Lower lobe of right lung (tissue), 2 donors: ENCODE results near the gene LMO2. TPM values are rescaled to one million over a fixed set of nuclear protein-coding genes. Genes with fewer than 3 reads are reported as not detected.
"Not testable (repeated sequence)": the region's sequence is repeated elsewhere in the genome, so short reads cannot be mapped to it uniquely, and the experiment has no call there.

Source experiments
- ATAC-seq, 2 donors: fragments of 200-7000 bp; cut with Tn5 transposase; one replicate each; pipeline ENCODE4 v1.9.1; 2020 to 2022; ENCODE audit warnings: mild to moderate bottlenecking in 2 of 2, moderate library complexity in 2 of 2
- DNase-seq: peaks from one replicate; pipeline ENCODE4 v3.0.0-alpha.2; 2020
- H3K27ac ChIP-seq: fragments of 200-600 bp; one replicate; pipeline ENCODE4 v1.8.0; 2022
- H3K27me3 ChIP-seq: fragments of 200-600 bp; one replicate; pipeline ENCODE4 v1.8.0; 2022; ENCODE audit warnings: low read depth
- H3K36me3 ChIP-seq: fragments of 200-600 bp; one replicate; pipeline ENCODE4 v1.8.0; 2022; ENCODE audit warnings: mild to moderate bottlenecking
- H3K4me1 ChIP-seq: fragments of 200-600 bp; one replicate; pipeline ENCODE4 v1.8.0; 2022
- H3K4me3 ChIP-seq: fragments of 200-600 bp; one replicate; pipeline ENCODE4 v1.8.0; 2022; ENCODE audit warnings: mild to moderate bottlenecking
- H3K9me3 ChIP-seq: fragments of 200-600 bp; one replicate; pipeline ENCODE4 v1.8.0; 2022
- CTCF ChIP-seq: fragments of 200-600 bp; IDR thresholded peaks from one replicate; pipeline ENCODE4 v1.8.0; 2022; ENCODE audit warnings: antibody characterized with exemption, mild to moderate bottlenecking
- intact Hi-C: fragments of 100-400 bp; cut with DNase I; formaldehyde crosslinking; loops from one replicate; pipeline ENCODE4 v1.11.0; 2022
- total RNA-seq: library from RNA; stranded (reverse); fragmentation: NEBNext Ultra II Directional; extraction: Animal tissue kit (Norgen Biotek cat#: 25700); gene quantifications from one replicate; pipeline ENCODE4 v1.2.1, GENCODE V29; 2021
- donor health status: DM: no; HTN: yes; CAD: no; lungs with severe emphysema.

LMO2 gene
- total RNA-seq, 1 donor from 2014 or later, result 56.4 TPM

- Histone ChIP-seq H3K36me3 (no peaks in the 10 kb centered on the region), H3K4me3 (no peak overlapping the region), H3K9me3 (no peaks in the 10 kb centered on the region), H3K27ac (no peak overlapping the region), H3K27me3 (no peaks in the 10 kb centered on the region), H3K4me1 (no peaks in the 10 kb centered on the region)
- TF ChIP-seq CTCF, result no peak
- intact Hi-C loops, result no loop called here
- DNase-seq, result no peak
- ATAC-seq, result no peak
These were observed 47.6 kb downstream of the LMO2 start for GRCh38 chr11:33844236-33844635.

GRCh38 chr11:33843018-33843417 is 48.9 kb downstream of the LMO2 start:
- no peak for ATAC-seq
- no peaks in the 10 kb centered on the region for H3K27me3 ChIP-seq
- no peaks in the 10 kb centered on the region for H3K9me3 ChIP-seq
- H3K27ac ChIP-seq, result no peak overlapping the region
- no peak overlapping the region for H3K4me3 ChIP-seq
- no peak for TF ChIP-seq CTCF
- intact Hi-C loops, result no loop called here
- no peaks in the 10 kb centered on the region for H3K36me3 ChIP-seq
- DNase-seq, result no peak
- no peaks in the 10 kb centered on the region for H3K4me1 ChIP-seq

- DNase-seq (no peak), ATAC-seq (no peak)
- Histone ChIP-seq H3K36me3 (no peaks in the 10 kb centered on the region), H3K4me3 (no peak overlapping the region), H3K4me1 (no peaks in the 10 kb centered on the region), H3K27me3 (no peaks in the 10 kb centered on the region), H3K27ac (no peak overlapping the region), H3K9me3 (no peaks in the 10 kb centered on the region)
- TF ChIP-seq CTCF, result no peak
- intact Hi-C loops, result no loop called here
These were observed 49.5 kb downstream of the LMO2 start for GRCh38 chr11:33842236-33842915.

- ATAC-seq, H3K4me3 ChIP-seq, H3K4me1 ChIP-seq, H3K27me3 ChIP-seq, DNase-seq, H3K27ac ChIP-seq, H3K36me3 ChIP-seq, H3K9me3 ChIP-seq, intact Hi-C loops: not testable (repeated sequence)
These were observed 53.6 kb downstream of the LMO2 start for GRCh38 chr11:33838234-33838633.

GRCh38 chr11:33837334-33837733 is 54.5 kb downstream of the LMO2 start:
- ATAC-seq, H3K9me3 ChIP-seq, DNase-seq, H3K27ac ChIP-seq, H3K4me3 ChIP-seq, intact Hi-C loops, H3K36me3 ChIP-seq, H3K4me1 ChIP-seq, H3K27me3 ChIP-seq: not testable (repeated sequence)

GRCh38 chr11:33835143-33835878 is 56.6 kb downstream of the LMO2 start:
- intact Hi-C loops, result no loop called here
- Histone ChIP-seq H3K36me3 (no peaks in the 10 kb centered on the region), H3K9me3 (no peaks in the 10 kb centered on the region), H3K4me1 (no peaks in the 10 kb centered on the region), H3K27ac (no peak overlapping the region), H3K4me3 (no peak overlapping the region), H3K27me3 (no peaks in the 10 kb centered on the region)
- DNase-seq, result no peak
- no peak for ATAC-seq
- TF ChIP-seq CTCF, result peak; percentile 19
